Astrocyte of the hippocampus (primary cell): ENCODE measurements around the gene NLGN3.

Experiments used
- DNase-seq: peaks from one replicate; pipeline ENCODE4 v3.0.0; 2011; ENCODE audit warnings: low read depth, low spot score

NLGN3 gene

GRCh38 chrX:71118032-71118984 lies 26.3 kb upstream of the NLGN3 start, which contains the start of gene MED12:
MED12 (plus strand) TSS chrX:71118596; CDS start chrX:71118755, 159 bp downstream.
- peak; percentile 90 for DNase-seq

- peak; percentile 16 for DNase-seq
Observed at GRCh38 chrX:71118985-71119535, 25.6 kb upstream of the NLGN3 start.

GRCh38 chrX:71128166-71128833 lies 16.3 kb upstream of the NLGN3 start:
- no peak for DNase-seq

- DNase-seq: peak; percentile 77
Observed at GRCh38 chrX:71128915-71129765, 15.5 kb upstream of the NLGN3 start.

GRCh38 chrX:71131510-71131909 lies 13.1 kb upstream of the NLGN3 start:
- no peak for DNase-seq

- DNase-seq: no peak
Observed at GRCh38 chrX:71140440-71140839, 4.2 kb upstream of the NLGN3 start.

- DNase-seq: no peak
Observed at GRCh38 chrX:71143508-71143907, 1.1 kb upstream of the NLGN3 start.

- DNase-seq: no peak
Observed at GRCh38 chrX:71147496-71148277, 3.0 kb downstream of the NLGN3 start.

GRCh38 chrX:71148278-71148663 lies 3.6 kb downstream of the NLGN3 start:
- DNase-seq: no peak

GRCh38 chrX:71151366-71151765 lies 6.7 kb downstream of the NLGN3 start:
- no peak for DNase-seq

GRCh38 chrX:71154196-71154595 lies 9.6 kb downstream of the NLGN3 start:
- no peak for DNase-seq

GRCh38 chrX:71154641-71155040 lies 10.0 kb downstream of the NLGN3 start:
- no peak for DNase-seq

GRCh38 chrX:71158603-71159002 lies 14.0 kb downstream of the NLGN3 start:
- no peak for DNase-seq

GRCh38 chrX:71159335-71159734 lies 14.7 kb downstream of the NLGN3 start:
- DNase-seq: no peak

GRCh38 chrX:71160475-71160874 lies 15.8 kb downstream of the NLGN3 start:
- no peak for DNase-seq

- DNase-seq: no peak
Observed at GRCh38 chrX:71162981-71163380, 18.3 kb downstream of the NLGN3 start.

- no peak for DNase-seq
Observed at GRCh38 chrX:71164071-71164470, 19.4 kb downstream of the NLGN3 start.

GRCh38 chrX:71166461-71166860 lies 21.8 kb downstream of the NLGN3 start:
- DNase-seq: no peak

- DNase-seq: no peak
Observed at GRCh38 chrX:71167031-71167781, 22.6 kb downstream of the NLGN3 start.

- no peak for DNase-seq
Observed at GRCh38 chrX:71168134-71168533, 23.5 kb downstream of the NLGN3 start.
